Choroid plexus epithelial cell (primary cell): ENCODE results near the gene MFN2.
A peak's percentile ranks its signal among the peaks of the same experiment; 100 is the strongest.

Experiments used
- DNase-seq: peaks from one replicate; pipeline ENCODE4 v3.0.0-alpha.2; 2010; ENCODE audit warnings: low read depth
- H3K4me3 ChIP-seq: 2 replicates; pipeline ENCODE4 v1.5.1; 2011; ENCODE audit warnings: low read depth, mild to moderate bottlenecking, control low read depth, low read length, moderate library complexity
- CTCF ChIP-seq: conservative IDR thresholded peaks from 2 replicates; pipeline ENCODE4 v1.5.1; 2011; ENCODE audit warnings: low read depth, mild to moderate bottlenecking, control low read depth, inconsistent platforms, low read length, moderate library complexity

The MFN2 gene

GRCh38 chr1:11985171-11985570, 4.9 kb downstream of the MFN2 start:
- H3K4me3 ChIP-seq = no peak overlapping the region
- TF ChIP-seq CTCF = no peak
- DNase-seq = peak; percentile 19

GRCh38 chr1:11985851-11986250, 5.6 kb downstream of the MFN2 start:
- no peak for TF ChIP-seq CTCF
- H3K4me3 ChIP-seq = no peak overlapping the region
- peak; percentile 96 for DNase-seq

GRCh38 chr1:11989669-11990068, 9.4 kb downstream of the MFN2 start:
- DNase-seq = no peak
- no peak overlapping the region for H3K4me3 ChIP-seq
- TF ChIP-seq CTCF = no peak

- DNase-seq = peak; percentile 10
These were observed 10.2 kb downstream of the MFN2 start for GRCh38 chr1:11990303-11991032.

GRCh38 chr1:11991969-11992676, 11.9 kb downstream of the MFN2 start:
- no peak for TF ChIP-seq CTCF
- DNase-seq = no peak
- H3K4me3 ChIP-seq = no peak overlapping the region

More at GRCh38 chr1:11990303-11991032, 10.2 kb downstream of the MFN2 start:
- TF ChIP-seq CTCF = no peak
- H3K4me3 ChIP-seq = no peak overlapping the region

- no peak overlapping the region for H3K4me3 ChIP-seq
- DNase-seq = no peak
- no peak for TF ChIP-seq CTCF
These were observed 17.0 kb downstream of the MFN2 start for GRCh38 chr1:11997081-11997850.
